Activated CD4-positive, alpha-beta memory T cell treated with anti-CD3 and anti-CD28 coated beads, Interleukin-2, amount 10 ng/mL, durations not matched to agents 7 days and 5 days (primary cell): ENCODE data around the gene ZNF436. TPM values are rescaled to one million over a fixed set of nuclear protein-coding genes. Genes with fewer than 3 reads are reported as not detected.

Experiments
- CTCF ChIA-PET: fragments of 350-600 bp; sonication (Branson Sonifier 250); formaldehyde crosslinking; loops from one replicate; lab custom pipeline; 2021; ENCODE audit warnings: antibody characterized with exemption, inconsistent platforms; lab: Charles Lee
- POLR2A ChIA-PET: fragments of 350-600 bp; sonication (Branson Sonifier 250); formaldehyde crosslinking; loops from one replicate; lab custom pipeline; 2021; ENCODE audit warnings: antibody characterized with exemption; lab: Charles Lee
- DNase-seq: peaks from one replicate; pipeline ENCODE4 v3.0.0-alpha.2; 2020
- H3K27ac Mint-ChIP-seq: one replicate; pipeline ENCODE4 v1.8.0; 2021; ENCODE audit warnings: mild to moderate bottlenecking, mixed read lengths
- H3K27me3 Mint-ChIP-seq: one replicate; pipeline ENCODE4 v1.8.0; 2021; ENCODE audit warnings: mixed read lengths
- H3K36me3 Mint-ChIP-seq: one replicate; pipeline ENCODE4 v1.8.0; 2021; ENCODE audit warnings: low read depth, mixed read lengths
- H3K4me1 Mint-ChIP-seq: one replicate; pipeline ENCODE4 v1.8.0; 2021; ENCODE audit warnings: mixed read lengths
- H3K4me3 Mint-ChIP-seq: one replicate; pipeline ENCODE4 v1.8.0; 2021; ENCODE audit warnings: mild to moderate bottlenecking, mixed read lengths
- H3K9me3 Mint-ChIP-seq: one replicate; pipeline ENCODE4 v1.8.0; 2021; ENCODE audit warnings: mixed read lengths
- total RNA-seq, 2 experiments: library from RNA; stranded (reverse); gene quantifications; one replicate each; pipeline ENCODE4 v1.2.3, GENCODE V29; 2021

The ZNF436 gene
- 1 to 10 TPM; 6.1 to 6.8 TPM for total RNA-seq

DNA sequence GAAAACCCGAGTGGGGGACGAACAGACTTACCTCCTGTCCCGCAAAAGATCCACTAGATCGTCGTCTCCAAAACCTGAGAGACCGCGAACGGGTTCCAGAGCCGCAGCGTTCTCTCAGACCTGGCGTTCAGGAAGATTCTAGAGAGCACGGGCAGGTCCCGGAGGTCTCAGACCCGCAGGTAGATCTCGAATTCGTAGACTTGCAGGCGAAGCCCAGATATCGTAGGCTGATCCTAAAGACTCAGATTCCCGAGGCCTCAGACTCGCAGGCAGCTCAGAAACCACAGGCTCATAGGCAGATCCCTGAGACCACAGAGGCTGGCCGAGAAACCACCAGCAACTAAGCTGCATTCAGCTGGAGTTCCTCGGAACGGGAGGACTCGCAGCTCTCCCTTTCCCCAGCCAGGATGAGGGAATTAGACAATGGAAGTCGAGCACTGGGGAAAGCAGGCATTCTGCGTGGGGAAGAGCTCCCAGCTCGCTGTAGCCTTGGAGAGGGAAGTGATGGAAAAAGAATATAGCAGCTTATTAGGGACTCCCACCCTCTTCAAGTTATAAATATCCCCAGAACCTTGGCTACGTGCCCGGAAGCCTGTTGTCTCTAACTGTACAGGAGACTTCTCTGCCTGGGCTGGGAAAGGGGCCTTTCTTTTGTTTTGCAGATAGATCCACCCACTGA, at the start of gene ZNF436:
ZNF436 (minus strand) TSS at position 502 of the 679 bp plus-strand sequence. CDS start 1,831 bp downstream, outside the sequence.
- peak within 1 kb of the TSS; percentile 99 for H3K27ac Mint-ChIP-seq
- H3K4me1 Mint-ChIP-seq: peaks cover 31% of the 10 kb centered on the region
- POLR2A ChIA-PET: interaction anchor here (0.9 to 3.6 kb wide), 2 partner anchors 24 to 29 kb away, joined by 3 to 60 read pairs; partner anchors contain the start of gene HNRNPR
- CTCF ChIA-PET: interaction anchor here (0.8 kb wide), 1 partner anchor 25 kb away, joined by 3 read pairs; the partner anchor contains the start of gene HNRNPR
- H3K36me3 Mint-ChIP-seq: peaks cover 32% of the 10 kb centered on the region
- H3K27me3 Mint-ChIP-seq: no peaks in the 10 kb centered on the region
- DNase-seq: peak; percentile 21
- H3K4me3 Mint-ChIP-seq: peak within 1 kb of the TSS; percentile 98
- H3K9me3 Mint-ChIP-seq: peaks cover 11% of the 10 kb centered on the region

DNA sequence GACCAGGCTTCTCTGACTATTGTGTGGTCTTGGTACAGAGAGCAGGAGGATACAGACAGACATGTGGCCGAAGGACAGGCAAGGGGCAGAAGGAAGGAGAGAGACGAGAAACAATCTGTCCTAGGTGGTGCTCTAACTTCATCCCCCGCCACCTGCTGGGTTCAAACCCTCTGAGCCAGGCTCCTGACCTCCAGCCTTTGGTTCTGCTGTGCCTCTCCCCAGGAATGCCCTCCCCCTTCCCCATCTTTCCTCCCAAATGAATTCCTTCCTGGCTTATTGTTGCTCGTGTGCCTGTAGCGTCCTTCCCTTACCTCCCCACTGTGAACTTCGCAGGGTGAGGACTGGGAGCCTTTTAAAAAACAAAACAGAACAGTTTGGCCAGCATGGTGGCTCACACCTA, 49.5 kb upstream of the ZNF436 start:
- Mint-ChIP-seq H3K4me1 (peaks cover 29% of the 10 kb centered on the region), H3K4me3 (no peak overlapping the region), H3K27me3 (peaks cover 24% of the 10 kb centered on the region), H3K9me3 (no peaks in the 10 kb centered on the region), H3K27ac (no peak overlapping the region), H3K36me3 (no peaks in the 10 kb centered on the region)
- ChIA-PET POLR2A (no interaction called here), CTCF (interaction anchor here (1.2 kb wide), 1 partner anchor 108 kb away, joined by 4 read pairs; no protein-coding TSS in a partner anchor)
- DNase-seq: no peak

DNA sequence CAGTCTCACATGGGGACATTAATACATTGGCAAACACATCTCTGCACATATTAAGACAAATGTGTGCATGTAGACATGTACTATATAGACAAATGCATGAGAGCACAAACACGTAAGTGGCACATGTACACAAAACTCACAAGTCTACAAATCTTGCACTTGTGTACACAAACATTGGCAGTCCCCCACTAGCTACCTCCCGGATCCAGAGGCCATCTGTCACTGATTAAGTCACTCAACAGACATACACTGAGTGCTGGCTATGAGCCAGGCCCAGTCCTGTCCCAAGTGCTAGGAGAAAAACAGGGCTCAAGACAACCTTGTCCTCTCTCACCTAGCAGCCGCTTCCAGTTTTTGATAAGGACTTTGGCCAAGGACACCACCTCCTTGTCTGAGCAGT, 47.9 kb upstream of the ZNF436 start:
- no peaks in the 10 kb centered on the region for H3K36me3 Mint-ChIP-seq
- H3K4me3 Mint-ChIP-seq: no peak overlapping the region
- CTCF ChIA-PET: interaction anchor here (0.6 kb wide), 1 partner anchor 392 kb away, joined by 3 read pairs; no protein-coding TSS in a partner anchor
- H3K9me3 Mint-ChIP-seq: no peaks in the 10 kb centered on the region
- H3K27me3 Mint-ChIP-seq: peaks cover 13% of the 10 kb centered on the region
- no peak overlapping the region for H3K27ac Mint-ChIP-seq
- POLR2A ChIA-PET: no interaction called here
- DNase-seq: no peak
- H3K4me1 Mint-ChIP-seq: peaks cover 14% of the 10 kb centered on the region

DNA sequence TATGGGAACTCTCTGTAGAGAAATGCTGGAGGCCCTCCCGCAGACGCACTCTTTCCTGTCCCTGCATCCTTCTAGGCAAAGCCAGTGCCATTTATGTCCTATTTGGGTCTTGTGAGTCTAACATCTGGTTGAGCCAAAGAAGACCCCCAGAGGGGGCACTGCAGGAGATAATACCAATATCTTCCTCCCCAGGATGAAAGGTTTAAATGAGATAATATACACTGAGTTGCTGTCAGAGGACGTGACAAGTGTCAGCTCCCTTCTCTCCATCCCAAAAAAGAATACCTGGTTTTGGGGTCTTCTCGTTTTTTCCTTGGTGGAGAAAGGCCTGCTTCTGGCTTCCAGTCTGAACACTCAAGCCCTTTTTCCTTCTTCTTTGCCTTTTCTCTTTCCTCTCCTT, 47.3 kb upstream of the ZNF436 start:
- Mint-ChIP-seq H3K9me3 (no peaks in the 10 kb centered on the region), H3K36me3 (no peaks in the 10 kb centered on the region), H3K4me3 (no peak overlapping the region), H3K27ac (no peak overlapping the region), H3K4me1 (peaks cover 8% of the 10 kb centered on the region), H3K27me3 (peaks cover 8% of the 10 kb centered on the region)
- DNase-seq: no peak
- POLR2A ChIA-PET: no interaction called here
- CTCF ChIA-PET: interaction anchor here (0.6 kb wide), 1 partner anchor 391 kb away, joined by 3 read pairs; no protein-coding TSS in a partner anchor

DNA sequence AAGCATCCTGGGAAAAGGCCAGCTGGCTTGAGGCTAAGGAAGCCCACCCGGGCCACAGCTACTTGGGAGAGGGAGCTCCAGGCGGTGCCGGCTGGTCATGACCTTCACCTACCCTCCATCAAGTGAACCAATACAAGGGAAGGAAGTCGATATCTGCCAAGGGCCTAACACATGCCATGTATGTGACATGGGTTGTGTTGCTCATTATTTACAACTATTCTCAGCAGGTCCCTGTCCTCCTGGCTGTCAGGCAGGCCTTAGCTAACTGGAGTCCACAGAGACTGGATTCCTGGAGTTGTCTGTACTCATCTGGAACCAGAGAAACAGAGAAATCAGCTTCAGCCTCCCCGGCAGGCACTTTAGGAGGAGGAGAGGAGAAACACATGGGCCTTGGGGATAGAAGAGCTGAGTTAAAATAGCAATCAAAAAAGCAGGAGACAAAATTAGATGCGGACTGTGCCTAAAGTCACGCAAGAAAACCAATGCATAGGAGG, 39.2 kb upstream of the ZNF436 start:
- ChIA-PET CTCF (no interaction called here), POLR2A (no interaction called here)
- no peaks in the 10 kb centered on the region for H3K27me3 Mint-ChIP-seq
- peaks cover 6% of the 10 kb centered on the region for H3K4me1 Mint-ChIP-seq
- no peaks in the 10 kb centered on the region for H3K9me3 Mint-ChIP-seq
- H3K27ac Mint-ChIP-seq: no peak overlapping the region
- DNase-seq: no peak
- no peak overlapping the region for H3K4me3 Mint-ChIP-seq
- no peaks in the 10 kb centered on the region for H3K36me3 Mint-ChIP-seq

DNA sequence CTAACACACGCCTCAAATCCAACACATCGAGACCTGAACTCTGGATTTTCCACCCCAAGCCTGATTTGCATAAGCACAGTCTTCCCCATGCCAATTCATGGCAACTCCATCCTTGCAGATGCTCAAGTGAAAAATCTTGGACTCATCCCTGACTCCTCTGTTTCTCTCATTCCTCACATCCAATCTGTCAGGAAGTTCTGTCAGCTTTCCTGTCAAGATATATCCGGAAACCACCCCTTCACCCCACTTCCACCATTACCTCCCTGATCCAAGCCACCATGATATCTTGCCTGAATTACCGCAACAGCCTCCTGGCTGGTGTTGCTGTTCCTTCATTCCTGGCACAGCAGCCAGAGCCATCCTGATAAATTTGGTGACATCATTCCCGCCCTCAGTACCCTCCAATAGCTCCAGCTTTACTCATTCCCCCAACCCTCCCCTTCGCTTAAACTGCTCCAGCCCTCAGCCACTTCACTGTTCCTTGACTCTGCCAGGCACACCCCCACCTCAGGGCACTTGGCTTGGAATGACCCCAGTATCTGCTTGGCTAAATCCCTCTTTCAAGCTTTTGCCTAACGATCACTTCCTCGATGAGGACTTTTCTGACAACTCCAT, 37.5 kb upstream of the ZNF436 start:
- DNase-seq: no peak
- Mint-ChIP-seq H3K4me1 (peaks cover 17% of the 10 kb centered on the region), H3K9me3 (no peaks in the 10 kb centered on the region), H3K27me3 (no peaks in the 10 kb centered on the region), H3K27ac (no peak overlapping the region), H3K4me3 (no peak overlapping the region), H3K36me3 (no peaks in the 10 kb centered on the region)
- ChIA-PET CTCF (interaction anchor here (0.6 kb wide), 1 partner anchor 11 kb away, joined by 4 read pairs; no protein-coding TSS in a partner anchor), POLR2A (no interaction called here)

DNA sequence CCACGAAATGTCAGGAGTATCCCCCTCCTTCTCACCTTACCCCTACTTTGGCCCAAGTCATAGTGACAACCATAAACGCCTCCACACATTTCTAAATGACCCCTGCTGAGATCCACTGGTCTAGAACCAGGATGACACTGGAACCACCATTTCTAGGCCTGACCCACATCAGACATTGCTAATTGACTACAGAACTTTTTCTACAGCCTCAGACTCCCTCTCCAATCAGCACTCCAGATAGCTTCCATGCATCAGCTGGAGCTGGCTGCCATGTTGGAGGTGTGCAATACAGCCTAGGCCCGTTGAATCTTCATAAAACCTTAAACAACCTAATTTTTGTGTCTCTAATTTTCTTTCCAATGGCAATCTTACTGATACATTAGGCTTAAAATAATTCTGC, 36.3 kb upstream of the ZNF436 start:
- Mint-ChIP-seq H3K9me3 (no peaks in the 10 kb centered on the region), H3K4me1 (peaks cover 18% of the 10 kb centered on the region), H3K27me3 (no peaks in the 10 kb centered on the region), H3K4me3 (no peak overlapping the region), H3K36me3 (no peaks in the 10 kb centered on the region), H3K27ac (no peak overlapping the region)
- ChIA-PET CTCF (no interaction called here), POLR2A (no interaction called here)
- no peak for DNase-seq

DNA sequence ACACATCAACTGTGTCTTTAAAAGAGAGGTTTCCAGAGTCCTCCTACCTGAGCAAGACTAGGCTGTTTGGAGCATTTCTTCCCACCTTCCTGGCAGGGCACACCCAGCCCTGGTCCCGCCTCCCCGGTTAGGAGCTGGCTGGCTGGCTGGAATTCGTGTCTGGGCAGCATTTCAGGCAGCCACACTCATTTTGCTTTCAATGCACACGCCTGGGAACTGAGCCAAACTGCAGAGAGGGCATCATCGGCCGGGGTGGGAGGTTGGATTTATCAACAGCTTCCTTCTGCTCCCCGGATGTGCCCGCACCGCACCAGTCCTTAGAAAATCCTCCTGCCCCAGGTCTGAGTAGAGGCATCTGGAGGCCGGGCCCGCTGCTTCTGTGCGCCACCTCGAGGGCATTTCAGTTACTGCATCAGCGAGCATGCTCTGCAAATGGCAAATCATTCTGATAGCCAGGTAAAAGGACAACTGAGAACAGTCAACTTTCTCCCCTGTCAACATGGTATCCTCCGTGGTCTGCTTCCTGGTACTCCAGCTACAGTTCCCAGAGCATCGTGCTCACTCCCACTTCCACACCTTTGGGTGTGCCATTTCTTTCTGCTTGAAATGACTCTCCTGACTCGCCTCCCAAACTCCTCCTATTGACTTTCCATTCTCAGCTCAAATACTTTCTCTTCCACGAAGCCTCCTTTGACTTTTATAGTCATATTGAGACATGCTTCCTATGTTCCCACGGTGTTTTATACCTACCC, 34.3 kb upstream of the ZNF436 start:
- POLR2A ChIA-PET: interaction anchor here (0.7 to 1.8 kb wide), 3 partner anchors 10 to 60 kb away, joined by 3 to 10 read pairs (median 3); partner anchors contain the start of gene HNRNPR
- peak; percentile 87 for DNase-seq
- no peak overlapping the region for H3K27ac Mint-ChIP-seq
- no peaks in the 10 kb centered on the region for H3K9me3 Mint-ChIP-seq
- no peaks in the 10 kb centered on the region for H3K27me3 Mint-ChIP-seq
- CTCF ChIA-PET: interaction anchor here (0.5 to 2.3 kb wide), 27 partner anchors 8 to 656 kb away, joined by 3 to 11 read pairs (median 3); partner anchors contain the start of gene HNRNPR
- H3K36me3 Mint-ChIP-seq: no peaks in the 10 kb centered on the region
- peaks cover 18% of the 10 kb centered on the region for H3K4me1 Mint-ChIP-seq
- no peak overlapping the region for H3K4me3 Mint-ChIP-seq

DNA sequence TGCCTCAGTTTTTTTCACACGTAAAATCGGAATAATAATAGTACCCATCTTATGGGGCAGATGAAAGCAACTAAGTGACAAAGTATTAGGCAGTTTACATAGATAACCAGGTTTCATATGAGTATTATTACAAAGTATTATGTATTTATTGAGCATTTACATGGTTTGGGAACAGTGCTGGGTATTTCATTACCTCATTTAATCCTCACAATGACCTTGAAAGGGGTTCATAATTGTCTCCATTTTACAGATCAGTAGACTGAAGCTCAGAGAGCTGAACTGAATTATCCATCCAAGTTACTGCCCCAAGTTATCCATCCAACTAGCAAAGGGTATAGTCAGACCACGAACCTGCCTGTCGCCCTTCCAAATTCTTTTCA, 33.7 kb upstream of the ZNF436 start:
- Mint-ChIP-seq H3K27me3 (no peaks in the 10 kb centered on the region), H3K36me3 (no peaks in the 10 kb centered on the region), H3K9me3 (no peaks in the 10 kb centered on the region), H3K4me1 (peaks cover 18% of the 10 kb centered on the region), H3K4me3 (no peak overlapping the region), H3K27ac (no peak overlapping the region)
- POLR2A ChIA-PET: interaction anchor here (1.3 to 1.8 kb wide), 2 partner anchors 35 to 59 kb away, joined by 3 to 10 read pairs; partner anchors contain the start of gene HNRNPR
- CTCF ChIA-PET: interaction anchor here (0.6 to 2.3 kb wide), 23 partner anchors 8 to 655 kb away, joined by 3 to 11 read pairs (median 3); partner anchors contain the start of gene HNRNPR
- DNase-seq: no peak

DNA sequence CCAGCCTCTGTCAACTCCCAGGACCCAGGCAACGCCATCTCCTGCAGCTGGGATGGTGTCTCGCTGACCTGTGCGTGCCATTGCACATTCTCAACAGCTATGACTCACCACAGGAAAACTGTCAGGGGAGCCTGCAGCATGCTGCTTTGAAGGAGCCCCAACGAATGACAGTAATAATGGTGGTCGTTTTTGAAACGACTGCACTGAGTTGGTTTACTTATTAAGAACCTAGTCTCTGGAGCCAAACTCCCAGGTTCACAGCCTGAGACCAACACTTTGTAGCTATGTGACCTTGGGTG, 33.4 kb upstream of the ZNF436 start:
- no peak for DNase-seq
- Mint-ChIP-seq H3K4me1 (peaks cover 18% of the 10 kb centered on the region), H3K27me3 (no peaks in the 10 kb centered on the region), H3K27ac (no peak overlapping the region), H3K4me3 (no peak overlapping the region), H3K9me3 (no peaks in the 10 kb centered on the region), H3K36me3 (no peaks in the 10 kb centered on the region)
- ChIA-PET POLR2A (interaction anchor here (1.8 kb wide), 1 partner anchor 59 kb away, joined by 10 read pairs; the partner anchor contains the start of gene HNRNPR), CTCF (interaction anchor here (0.8 to 2.3 kb wide), 5 partner anchors 19 to 137 kb away, joined by 3 to 11 read pairs (median 3); partner anchors contain the start of gene HNRNPR)

DNA sequence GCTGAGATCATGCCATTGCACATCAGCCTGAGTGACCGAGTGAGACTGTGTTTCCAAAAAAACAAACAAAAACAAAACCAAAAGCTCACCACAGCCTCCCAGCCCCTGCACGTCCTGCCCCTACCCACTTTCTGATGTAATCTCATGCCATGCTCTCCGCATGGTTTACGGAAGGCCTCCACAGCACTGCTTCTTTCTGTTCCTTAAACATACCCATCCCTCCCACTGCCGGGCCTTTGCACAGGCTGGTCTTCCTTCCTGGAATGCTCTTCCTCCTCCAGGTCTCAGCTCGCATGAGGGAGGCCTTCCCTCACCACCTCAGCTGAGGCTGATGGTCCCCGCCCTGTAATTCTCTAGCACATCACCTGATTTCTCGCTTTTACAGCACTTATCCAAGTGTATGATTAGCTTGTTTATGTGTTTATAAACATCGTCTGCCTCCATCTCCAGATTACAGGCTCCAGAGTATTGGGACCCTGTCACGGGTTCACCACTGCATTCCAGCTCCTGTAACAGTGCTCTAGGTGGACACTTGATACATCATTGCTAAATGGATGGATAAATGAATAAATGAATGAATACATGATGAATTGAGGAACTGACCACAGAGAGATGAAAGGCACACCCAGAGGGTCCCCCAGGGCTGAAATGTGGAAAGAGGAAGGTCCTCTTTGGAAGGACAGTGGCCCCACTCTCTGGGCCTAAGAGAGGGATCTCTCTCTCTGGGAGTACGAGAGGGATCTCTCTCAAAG, 32.8 kb upstream of the ZNF436 start:
- no peaks in the 10 kb centered on the region for H3K36me3 Mint-ChIP-seq
- no peak overlapping the region for H3K27ac Mint-ChIP-seq
- no peak overlapping the region for H3K4me3 Mint-ChIP-seq
- DNase-seq: no peak
- ChIA-PET CTCF (interaction anchor here (0.7 to 2.3 kb wide), 5 partner anchors 8 to 137 kb away, joined by 3 to 11 read pairs (median 4); no protein-coding TSS in a partner anchor), POLR2A (no interaction called here)
- H3K4me1 Mint-ChIP-seq: peaks cover 18% of the 10 kb centered on the region
- H3K9me3 Mint-ChIP-seq: no peaks in the 10 kb centered on the region
- no peaks in the 10 kb centered on the region for H3K27me3 Mint-ChIP-seq

DNA sequence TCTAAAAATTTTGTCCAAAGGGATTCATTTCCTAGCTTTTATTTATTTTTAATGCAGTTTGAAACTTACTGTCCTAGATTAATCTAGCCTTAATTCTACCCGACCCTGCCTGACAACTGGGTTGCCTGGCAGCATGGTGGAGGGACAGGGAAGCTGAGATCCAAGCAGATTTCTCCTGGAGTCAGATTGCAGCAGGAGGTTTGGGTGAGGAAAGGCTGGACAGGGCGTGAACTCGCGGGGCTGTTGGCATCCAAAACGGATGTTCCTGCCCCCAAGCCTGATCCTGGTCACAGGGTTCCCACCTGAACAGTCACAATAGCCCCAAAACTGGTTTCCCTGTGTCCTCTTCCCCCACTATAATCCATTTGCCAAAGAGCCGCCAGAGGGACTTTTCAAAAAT, 31.7 kb upstream of the ZNF436 start:
- no peaks in the 10 kb centered on the region for H3K27me3 Mint-ChIP-seq
- H3K36me3 Mint-ChIP-seq: no peaks in the 10 kb centered on the region
- H3K4me1 Mint-ChIP-seq: peaks cover 18% of the 10 kb centered on the region
- ChIA-PET POLR2A (interaction anchor here (0.8 kb wide), 1 partner anchor 343 kb away, joined by 3 read pairs; no protein-coding TSS in a partner anchor), CTCF (interaction anchor here (1.3 kb wide), 1 partner anchor 54 kb away, joined by 4 read pairs; no protein-coding TSS in a partner anchor)
- no peaks in the 10 kb centered on the region for H3K9me3 Mint-ChIP-seq
- no peak for DNase-seq
- H3K4me3 Mint-ChIP-seq: no peak overlapping the region
- H3K27ac Mint-ChIP-seq: no peak overlapping the region
